ENCODE data around the gene CCDC15.
"Not testable (repeated sequence)": the region's sequence is repeated elsewhere in the genome, so short reads cannot be mapped to it uniquely, and the experiment has no call there.

CCDC15 gene

DNA sequence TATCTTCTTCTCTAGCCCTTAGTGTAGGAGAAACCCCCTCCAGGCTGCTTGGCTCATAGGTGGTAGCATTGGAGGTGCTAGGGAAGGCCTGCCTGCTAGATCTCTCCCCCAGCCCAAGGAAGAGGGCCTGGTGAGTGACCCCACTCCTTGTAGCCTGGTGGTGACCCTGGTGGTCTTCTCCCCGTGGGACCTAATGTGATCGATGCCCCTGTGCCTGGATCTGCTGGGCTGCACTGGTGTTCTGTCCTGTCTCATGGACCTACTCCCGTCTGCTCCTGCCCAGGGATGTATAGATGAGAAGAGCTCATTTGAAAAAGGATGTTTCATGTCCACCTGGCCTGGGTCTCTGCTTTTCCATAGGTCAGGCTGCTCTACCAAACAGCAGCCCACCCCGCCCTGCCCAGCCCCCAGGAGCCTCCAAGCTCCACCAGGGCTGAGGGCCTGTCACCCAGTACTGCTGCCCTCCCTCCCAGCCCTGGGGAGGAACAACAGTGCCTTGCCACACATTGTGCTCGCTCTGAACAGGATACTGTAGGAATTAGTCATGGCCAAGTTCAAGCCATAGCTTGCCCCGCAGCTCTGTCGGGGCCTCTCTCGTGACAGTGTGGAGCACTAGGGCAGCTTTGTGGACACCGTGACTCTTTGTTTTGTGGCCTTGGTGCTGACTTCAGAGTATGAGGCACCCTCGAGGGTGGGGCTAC, 128.8 kb downstream of the CCDC15 start:
- DNase-seq (ENCODE audit: low read depth) = no peak

DNA sequence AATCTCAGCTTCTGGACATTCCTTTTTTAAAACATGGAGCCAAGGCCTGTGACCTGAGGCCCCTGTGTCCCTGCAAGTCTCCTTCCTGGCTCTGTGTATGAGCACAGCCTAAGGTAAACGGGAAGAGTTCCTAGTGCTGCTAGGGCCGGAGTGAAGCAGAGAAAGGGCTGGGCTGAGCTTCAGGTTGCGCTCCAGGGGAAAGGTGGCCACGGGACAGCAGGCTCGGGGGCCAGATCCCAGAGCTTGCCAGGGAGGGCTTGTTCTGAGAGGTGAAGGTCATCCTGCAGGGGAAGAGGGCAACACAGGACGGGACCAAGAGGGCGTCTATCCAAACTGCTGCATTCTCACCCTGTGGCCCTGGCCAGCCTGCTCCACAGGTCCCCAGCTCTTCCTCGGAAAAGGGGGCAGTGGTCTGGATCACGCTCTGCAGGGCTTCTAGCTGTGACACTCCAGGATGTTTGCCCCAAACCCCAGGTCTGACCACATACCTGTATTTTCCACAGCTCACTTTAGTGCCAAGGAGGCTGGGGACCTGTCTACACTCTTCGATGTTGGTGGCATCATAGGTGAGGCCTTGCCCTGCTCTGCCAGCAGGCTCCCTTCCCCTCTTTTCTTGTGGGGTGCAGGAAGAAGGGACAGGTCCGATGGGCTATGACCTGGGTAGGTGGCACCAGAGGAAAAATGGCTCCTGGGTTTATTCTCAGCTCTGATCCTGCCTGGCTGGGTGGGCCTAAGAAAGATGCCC, 129.5 kb downstream of the CCDC15 start:
- no peak for DNase-seq (ENCODE audit: low read depth)

DNA sequence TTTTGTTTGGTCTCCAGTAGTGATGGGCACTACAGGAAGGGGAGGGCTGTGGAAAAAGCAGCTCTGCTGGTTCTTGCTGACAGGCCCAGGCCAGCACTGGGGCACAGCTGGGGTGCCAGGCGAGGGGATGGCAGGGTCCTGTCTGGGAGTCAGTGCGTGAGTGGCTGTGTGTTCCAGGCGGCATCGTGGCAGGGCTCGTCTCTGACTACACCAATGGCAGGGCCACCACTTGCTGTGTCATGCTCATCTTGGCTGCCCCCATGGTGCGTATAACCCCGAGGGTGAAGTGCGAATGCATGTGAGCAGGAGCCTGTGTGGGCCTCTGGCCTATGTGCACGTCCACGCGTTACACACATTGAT, 130.0 kb downstream of the CCDC15 start:
- no peak for DNase-seq (ENCODE audit: low read depth)

DNA sequence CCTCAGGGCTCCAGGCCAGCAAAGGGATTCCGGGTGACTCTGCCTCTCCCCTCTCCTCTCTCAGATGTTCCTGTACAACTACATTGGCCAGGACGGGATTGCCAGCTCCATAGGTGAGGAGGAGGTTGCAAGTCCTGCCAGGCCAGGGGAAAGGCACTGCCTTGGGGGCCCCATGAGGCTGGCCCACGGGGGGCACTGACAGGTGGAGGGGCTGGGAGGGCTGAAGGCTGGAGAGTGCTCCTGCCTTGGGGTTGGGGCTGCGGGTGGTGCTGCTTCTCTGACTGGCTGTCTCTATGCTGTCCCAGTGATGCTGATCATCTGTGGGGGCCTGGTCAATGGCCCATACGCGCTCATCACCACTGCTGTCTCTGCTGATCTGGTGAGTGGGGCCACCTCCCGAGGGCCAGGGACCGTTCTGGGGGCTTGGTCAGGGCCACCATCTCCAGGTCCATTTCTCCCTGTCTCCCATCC, 130.8 kb downstream of the CCDC15 start:
- no peak for DNase-seq (ENCODE audit: low read depth)

DNA sequence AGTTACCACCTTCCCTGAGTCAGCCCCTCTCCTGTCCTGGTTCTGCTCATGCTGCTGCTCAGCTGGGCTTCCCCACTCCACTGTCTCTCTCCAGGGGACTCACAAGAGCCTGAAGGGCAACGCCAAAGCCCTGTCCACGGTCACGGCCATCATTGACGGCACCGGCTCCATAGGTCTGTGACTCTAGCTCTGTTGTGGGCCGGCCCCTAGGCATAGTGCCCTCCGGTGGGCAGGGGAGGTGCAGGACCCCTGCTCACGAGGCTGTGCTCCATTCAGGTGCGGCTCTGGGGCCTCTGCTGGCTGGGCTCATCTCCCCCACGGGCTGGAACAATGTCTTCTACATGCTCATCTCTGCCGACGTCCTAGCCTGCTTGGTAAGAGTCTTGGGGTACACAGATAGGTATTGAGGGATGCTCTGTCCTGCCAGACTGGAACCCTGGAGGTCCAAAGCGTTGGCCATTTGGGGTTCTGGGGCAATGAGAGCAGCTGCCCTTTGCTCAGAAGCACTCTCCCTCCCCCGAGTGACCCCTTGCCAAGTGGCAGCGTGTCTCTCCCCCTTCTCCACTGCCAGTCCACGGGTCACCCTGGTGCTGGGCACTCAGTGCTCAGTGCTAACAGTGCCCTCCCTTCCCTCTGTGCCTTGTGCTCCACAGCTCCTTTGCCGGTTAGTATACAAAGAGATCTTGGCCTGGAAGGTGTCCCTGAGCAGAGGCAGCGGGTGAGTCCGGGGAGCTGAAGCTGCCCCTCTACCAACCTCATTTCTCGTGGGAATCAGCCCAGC, 131.5 kb downstream of the CCDC15 start:
- DNase-seq (ENCODE audit: low read depth) = no peak

DNA sequence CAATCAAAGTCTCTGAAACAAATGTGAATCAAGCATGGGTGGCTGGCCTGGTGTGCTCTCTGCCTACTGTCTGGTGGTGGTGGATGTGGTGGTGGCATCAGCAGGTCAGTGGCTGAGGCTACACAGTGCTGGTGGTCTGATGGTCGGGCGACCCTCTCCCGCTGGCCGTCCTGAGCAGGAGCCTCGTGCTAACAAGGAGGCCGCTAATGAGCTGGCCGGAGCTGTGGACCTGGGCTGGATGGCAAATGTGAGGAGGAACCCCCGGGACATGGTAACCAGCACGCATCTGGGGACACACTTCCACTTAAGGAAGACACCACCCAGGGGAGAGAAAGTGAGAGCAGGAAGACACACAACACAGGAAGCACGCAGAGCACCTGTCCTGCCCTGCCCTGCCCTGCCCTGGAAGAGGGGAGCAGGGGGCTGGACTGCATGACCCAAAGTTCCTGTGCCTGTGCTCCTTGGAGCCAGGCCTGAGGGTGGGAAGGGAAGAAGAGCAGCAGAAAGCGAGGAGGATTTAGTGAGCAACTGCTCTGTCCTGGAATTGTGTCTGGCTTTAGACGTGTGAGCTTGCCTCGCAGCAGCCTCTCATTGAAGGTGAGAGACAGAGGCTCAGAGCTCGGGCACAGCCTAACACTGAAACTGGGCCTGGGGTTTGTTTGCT, 132.8 kb downstream of the CCDC15 start:
- no peak for DNase-seq (ENCODE audit: low read depth)

DNA sequence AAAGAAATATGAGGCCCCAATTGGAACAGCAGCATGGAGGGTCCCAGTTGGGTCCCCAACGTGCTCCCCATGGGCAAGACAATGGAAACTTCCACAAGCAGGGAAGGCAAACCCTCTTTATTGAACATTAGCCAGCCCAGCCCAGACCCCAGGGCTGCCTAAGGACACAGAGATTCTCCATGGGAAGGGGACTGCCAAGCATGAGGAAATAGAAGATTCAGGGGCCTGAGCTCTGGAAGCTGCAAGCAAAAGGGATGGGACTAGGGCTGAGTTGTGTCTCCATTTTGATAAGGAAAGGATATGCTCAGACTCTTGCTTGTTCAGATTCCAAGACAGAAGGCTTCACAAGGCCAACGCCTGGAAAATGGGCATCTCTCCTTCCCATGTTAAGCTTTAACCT, 134.1 kb downstream of the CCDC15 start:
- no peak for DNase-seq (ENCODE audit: low read depth)

DNA sequence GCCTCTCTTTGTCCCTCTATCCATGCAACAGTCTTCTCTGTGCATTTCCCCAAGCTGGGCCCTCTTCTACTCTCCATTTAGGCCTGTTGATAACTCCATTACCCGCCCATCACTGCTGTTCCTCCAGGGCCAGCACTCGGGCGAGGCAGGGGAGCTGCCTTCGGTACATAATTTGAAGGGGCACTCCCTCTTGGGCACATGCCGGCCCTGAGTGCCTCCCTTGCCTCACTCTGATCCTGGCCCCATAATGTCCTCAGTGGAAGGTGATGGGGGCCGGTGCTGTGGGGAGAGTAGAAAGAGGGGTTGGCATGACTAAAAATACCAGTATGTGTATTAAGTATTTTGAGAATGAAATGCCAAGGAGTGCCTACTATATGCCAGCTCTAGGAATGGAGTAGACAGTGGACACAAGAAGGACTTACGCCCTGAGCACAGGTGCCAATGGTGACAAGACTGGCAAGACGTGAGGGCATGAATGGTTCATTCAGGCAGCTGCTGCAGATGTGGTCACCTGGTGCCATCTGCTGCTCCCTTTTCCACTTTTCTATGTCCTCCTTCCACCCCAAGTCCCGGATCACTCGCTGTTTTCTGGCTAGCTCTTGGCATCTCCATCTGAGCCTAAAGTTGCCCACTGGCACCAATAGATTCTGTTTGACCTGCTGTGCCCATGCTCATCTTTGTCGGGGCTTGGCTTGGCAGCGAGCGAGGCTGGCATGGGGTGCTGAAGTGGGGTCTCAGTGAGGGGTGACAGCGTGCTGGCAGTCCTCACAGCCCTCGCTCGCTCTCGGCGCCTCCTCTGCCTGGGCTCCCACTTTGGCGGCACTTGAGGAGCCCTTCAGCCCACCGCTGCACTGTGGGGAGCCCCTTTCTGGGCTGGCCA, 134.8 kb downstream of the CCDC15 start:
- DNase-seq (ENCODE audit: low read depth) = no peak

DNA sequence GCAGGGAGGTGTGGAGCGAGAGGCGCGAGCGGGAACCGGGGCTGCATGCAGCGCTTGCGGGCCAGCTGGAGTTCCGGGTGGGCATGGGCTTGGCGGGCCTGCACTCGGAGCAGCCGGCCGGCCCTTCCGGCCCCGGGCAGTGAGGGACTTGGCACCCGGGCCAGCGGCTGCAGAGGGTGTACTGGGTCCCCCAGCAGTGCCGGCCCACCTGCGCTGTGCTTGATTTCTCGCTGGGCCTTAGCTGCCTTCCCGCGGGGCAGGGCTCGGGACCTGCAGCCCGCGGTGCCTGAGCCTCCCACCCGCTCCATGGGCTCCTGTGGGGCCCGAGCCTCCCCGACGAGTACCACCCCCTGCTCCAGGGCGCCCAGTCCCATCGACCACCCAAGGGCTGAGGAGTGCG, 135.5 kb downstream of the CCDC15 start:
- DNase-seq (ENCODE audit: low read depth) = not testable (repeated sequence)

DNA sequence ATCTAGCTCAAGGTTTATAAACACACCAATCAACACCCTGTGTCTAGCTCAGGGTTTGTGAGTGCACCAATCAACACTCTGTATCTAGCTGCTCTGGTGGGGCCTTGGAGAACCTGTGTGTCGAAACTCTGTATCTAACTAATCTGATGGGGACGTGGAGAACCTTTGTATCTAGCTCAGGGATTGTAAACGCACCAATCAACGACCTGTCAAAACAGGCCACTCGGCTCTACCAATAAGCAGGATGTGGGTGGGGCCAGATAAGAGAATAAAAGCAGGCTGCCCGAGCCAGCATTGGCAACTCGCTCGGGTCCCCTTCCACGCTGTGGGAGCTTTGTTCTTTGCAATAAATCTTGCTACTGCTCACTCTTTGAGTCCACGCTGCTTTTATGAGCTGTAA, 136.1 kb downstream of the CCDC15 start:
- not testable (repeated sequence) for DNase-seq (ENCODE audit: low read depth)

DNA sequence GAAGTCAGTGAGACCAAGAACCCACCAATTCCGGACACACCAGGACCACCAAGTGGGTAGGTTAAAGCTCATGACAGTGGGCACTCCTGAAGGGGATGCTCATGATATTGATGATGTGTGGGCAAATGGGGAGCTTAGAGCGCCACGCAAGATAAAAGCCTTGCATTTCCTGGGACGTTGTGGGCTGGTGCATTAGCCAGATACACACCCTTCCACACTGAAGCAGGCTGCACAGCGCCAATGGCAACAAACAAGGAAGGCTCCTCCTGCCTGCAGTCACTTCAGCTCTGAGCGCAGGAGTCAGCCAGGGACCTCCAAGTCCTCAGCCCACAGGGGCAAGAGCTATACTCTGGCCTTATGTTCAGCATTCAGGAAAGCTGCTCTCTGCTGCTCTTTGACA, 136.8 kb downstream of the CCDC15 start:
- no peak for DNase-seq (ENCODE audit: low read depth)

Data from CMK (cell line).